Bronchial epithelial cell (primary cell): ENCODE data around the gene SAE1. TPM values are rescaled to one million over a fixed set of nuclear protein-coding genes. Genes with fewer than 3 reads are reported as not detected.

ENCODE experiments used
- DNase-seq: peaks from one replicate; pipeline ENCODE4 v3.0.0-alpha.2; 2010; ENCODE audit warnings: low read depth
- FAIRE-seq: peaks from 2 replicates; lab custom pipeline; 2011; peaks lifted over from hg19 to GRCh38; lab: Jason Lieb, UNC
- H3K27me3 ChIP-seq: 2 replicates; pipeline ENCODE4 v1.5.1; 2011; ENCODE audit warnings: low read length; ENCODE audit not compliant: control insufficient read depth, insufficient read depth
- H3K36me3 ChIP-seq: 2 replicates; pipeline ENCODE4 v1.5.1; 2011; ENCODE audit warnings: low read length; ENCODE audit not compliant: control insufficient read depth, insufficient read depth
- H3K4me3 ChIP-seq: 2 replicates; pipeline ENCODE4 v1.5.1; 2011; ENCODE audit warnings: mild to moderate bottlenecking, low read depth, low read length, control low read depth
- total RNA-seq: library from RNA; depleted of rRNA; stranded (reverse); fragments of >200 nt; gene quantifications from 2 replicates; pipeline ENCODE4 v1.2.1, GENCODE V29; 2014
- TF ChIP-seq, protein P1 (sequence below): IDR thresholded peaks from 2 replicates; pipeline ENCODE4 v1.5.1; 2011; ENCODE audit warnings: mild to moderate bottlenecking, moderate library complexity, low read length, control low read depth, inconsistent platforms; ENCODE audit not compliant: insufficient read depth, severe bottlenecking

SAE1 gene
- total RNA-seq, 1 donor from 2014 or later, result 90.6 TPM

DNA sequence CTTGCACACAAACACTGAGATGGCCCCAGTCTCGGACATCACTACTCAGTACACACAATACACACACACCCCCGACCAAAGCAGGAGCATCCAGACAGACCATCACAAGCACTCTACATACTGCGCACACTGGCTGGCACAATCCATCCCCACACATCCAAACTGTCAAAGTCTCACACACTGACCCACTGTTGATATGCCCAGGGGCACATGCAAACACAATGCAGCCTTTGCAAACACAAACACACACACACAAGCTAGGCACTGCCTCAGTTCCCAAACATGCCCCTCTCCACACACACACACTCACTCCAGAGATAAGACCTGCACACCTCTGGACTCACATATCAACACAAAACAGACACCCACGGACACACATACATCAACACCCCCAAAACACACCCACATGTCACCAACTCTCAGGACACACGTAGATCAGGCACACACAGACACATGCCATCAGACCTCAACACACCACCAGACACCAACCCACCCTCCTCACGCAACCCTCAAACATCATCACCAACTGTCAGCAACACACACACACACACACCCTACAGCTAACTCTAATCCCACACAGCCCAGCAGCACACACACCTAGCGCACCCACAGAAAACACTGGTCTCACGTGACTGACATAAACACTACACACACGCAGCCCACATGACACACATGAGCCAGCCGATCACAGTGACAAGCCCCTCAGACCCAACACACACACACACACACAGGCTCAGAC is 98.5 kb downstream of the SAE1 start:
- Histone ChIP-seq H3K4me3 (peak overlapping the region; percentile 78), H3K27me3 (no peaks in the 10 kb centered on the region), H3K36me3 (peaks cover 7% of the 10 kb centered on the region)
- DNase-seq (no peak), FAIRE-seq (peak; percentile 18)
- TF ChIP-seq, protein P1, sequence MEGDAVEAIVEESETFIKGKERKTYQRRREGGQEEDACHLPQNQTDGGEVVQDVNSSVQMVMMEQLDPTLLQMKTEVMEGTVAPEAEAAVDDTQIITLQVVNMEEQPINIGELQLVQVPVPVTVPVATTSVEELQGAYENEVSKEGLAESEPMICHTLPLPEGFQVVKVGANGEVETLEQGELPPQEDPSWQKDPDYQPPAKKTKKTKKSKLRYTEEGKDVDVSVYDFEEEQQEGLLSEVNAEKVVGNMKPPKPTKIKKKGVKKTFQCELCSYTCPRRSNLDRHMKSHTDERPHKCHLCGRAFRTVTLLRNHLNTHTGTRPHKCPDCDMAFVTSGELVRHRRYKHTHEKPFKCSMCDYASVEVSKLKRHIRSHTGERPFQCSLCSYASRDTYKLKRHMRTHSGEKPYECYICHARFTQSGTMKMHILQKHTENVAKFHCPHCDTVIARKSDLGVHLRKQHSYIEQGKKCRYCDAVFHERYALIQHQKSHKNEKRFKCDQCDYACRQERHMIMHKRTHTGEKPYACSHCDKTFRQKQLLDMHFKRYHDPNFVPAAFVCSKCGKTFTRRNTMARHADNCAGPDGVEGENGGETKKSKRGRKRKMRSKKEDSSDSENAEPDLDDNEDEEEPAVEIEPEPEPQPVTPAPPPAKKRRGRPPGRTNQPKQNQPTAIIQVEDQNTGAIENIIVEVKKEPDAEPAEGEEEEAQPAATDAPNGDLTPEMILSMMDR, result no peak

GRCh38 chr19:47229676-47230053 is 99.0 kb downstream of the SAE1 start:
- FAIRE-seq, result no peak
- DNase-seq, result no peak

DNA sequence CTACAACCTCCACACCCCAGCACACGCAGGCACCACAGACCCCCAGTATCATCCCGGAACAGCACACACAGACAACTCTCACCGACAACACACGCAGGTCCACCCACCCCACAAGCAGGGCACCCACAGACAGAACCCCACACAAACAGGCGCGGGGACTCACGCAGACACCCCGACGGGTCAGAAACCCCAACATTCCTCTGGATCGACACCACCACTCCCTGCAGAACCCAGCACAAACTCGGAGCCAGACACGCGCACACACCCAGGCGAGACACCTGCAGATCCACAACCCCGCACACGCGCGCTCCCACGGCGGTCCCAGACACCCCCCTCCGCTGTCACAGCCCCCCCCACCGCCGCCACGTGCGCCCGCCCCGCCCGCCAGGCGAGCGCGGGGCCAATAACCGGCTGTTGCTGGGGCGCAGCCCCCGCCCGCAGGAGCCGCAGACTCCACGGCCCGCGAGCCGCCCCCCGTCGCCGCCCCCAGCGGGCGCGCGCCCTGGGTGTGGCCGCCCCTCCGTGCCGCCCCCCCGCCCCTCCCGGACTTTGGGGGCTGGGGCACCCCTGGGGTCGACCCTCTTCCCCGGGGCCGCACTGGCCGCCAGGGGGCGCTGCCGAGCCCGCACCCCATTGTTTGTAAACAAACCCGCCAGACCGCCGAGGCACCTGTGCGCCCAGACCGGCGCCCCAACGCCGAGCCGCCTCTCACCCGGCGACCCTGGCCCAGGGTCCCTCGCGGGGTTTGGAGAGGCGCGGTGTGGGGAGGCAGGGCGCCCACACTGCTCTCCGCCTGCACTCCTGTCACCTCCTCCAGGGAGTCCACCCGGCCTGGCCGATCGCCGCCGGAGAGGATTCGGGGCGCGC is 99.7 kb downstream of the SAE1 start:
- DNase-seq, result no peak
- FAIRE-seq, result no peak
- Histone ChIP-seq H3K4me3 (peak overlapping the region; percentile 78), H3K36me3 (peaks cover 4% of the 10 kb centered on the region), H3K27me3 (no peaks in the 10 kb centered on the region)
- TF ChIP-seq, protein P1, result peak; percentile 74

More at GRCh38 chr19:47229676-47230053, 99.0 kb downstream of the SAE1 start:
- TF ChIP-seq, protein P1, result no peak
- Histone ChIP-seq H3K36me3 (peaks cover 7% of the 10 kb centered on the region), H3K4me3 (peak overlapping the region; percentile 78), H3K27me3 (no peaks in the 10 kb centered on the region)

GRCh38 chr19:47230921-47231214 is 100.2 kb downstream of the SAE1 start, which contains the start of gene BBC3:
Gene BBC3 (minus strand): TSS chr19:47231199. CDS start chr19:47228431, 2,768 bp downstream.
- FAIRE-seq, result no peak
- Histone ChIP-seq H3K36me3 (no peaks in the 10 kb centered on the region), H3K4me3 (peak within 1 kb of the TSS; percentile 78), H3K27me3 (no peaks in the 10 kb centered on the region)
- no peak for DNase-seq
- TF ChIP-seq, protein P1, result no peak

DNA sequence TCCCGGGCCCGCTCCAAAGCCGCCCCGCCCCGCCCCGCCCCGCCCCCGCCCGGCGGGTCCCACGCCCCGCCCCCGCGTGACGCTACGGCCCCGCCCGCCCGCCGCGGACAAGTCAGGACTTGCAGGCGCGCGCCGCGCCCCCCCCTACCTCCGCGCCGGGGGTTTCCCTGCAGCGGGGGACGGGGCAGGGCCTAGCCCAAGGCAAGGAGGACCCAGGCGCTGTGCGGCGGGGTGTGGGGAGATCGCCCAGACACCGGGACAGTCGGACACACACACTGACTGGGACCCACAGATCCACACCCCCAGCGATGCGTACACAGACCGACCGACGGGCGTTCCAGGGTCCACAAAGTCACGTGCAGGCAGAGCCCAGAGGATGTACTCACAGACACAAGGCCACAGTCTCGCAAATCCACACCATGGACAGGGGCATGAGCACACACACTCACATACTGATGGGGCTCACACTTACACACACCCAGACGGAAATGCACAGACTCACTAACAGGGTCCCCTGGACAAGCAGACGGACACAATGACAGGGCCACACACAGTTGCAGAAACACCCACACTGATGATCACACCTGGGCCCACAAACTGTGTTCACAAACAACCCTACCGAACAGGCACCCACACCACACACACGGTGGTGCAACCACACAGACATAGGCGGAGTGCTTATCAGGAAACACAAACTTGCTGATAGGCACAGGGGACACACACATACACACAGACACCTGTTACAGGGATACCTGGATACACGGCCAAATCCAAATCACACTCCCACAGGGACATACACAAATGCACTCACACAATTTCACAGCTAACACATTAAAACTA is 100.8 kb downstream of the SAE1 start:
- FAIRE-seq (no peak), DNase-seq (peak; percentile 37)
- no peaks in the 10 kb centered on the region for H3K36me3 ChIP-seq
- no peaks in the 10 kb centered on the region for H3K27me3 ChIP-seq
- H3K4me3 ChIP-seq, result peak overlapping the region; percentile 40
- TF ChIP-seq, protein P1, result no peak
